ENCODE data around the gene MAP2K5. TPM values are rescaled to one million over a fixed set of nuclear protein-coding genes. Genes with fewer than 3 reads are reported as not detected.

Gene MAP2K5
- total RNA-seq, 1 experiment from 2014 or later, result 22.2 TPM

GRCh38 chr15:67700023-67700422, 157.5 kb downstream of the MAP2K5 start:
- Mint-ChIP-seq H3K27ac (ENCODE audit: unreplicated experiment) (no peak overlapping the region), H3K27me3 (ENCODE audit: unreplicated experiment) (no peaks in the 10 kb centered on the region), H3K4me1 (ENCODE audit: low read depth, unreplicated experiment) (no peaks in the 10 kb centered on the region), H3K4me3 (ENCODE audit: low read depth, unreplicated experiment) (no peak overlapping the region), H3K36me3 (ENCODE audit: insufficient read depth, unreplicated experiment) (no peaks in the 10 kb centered on the region), H3K9me3 (ENCODE audit: low read depth, unreplicated experiment) (no peaks in the 10 kb centered on the region)
- no TSS peak for BruUV-seq (replicated peaks)
- no peak for DNase-seq
- CTCF ChIA-PET, result no interaction called here
- intact Hi-C loops (cut with micrococcal nuclease; ENCODE audit: unreplicated experiment), result no loop called here
- TF ChIP-seq CTCF (IDR thresholded peaks at IDR 0.05; ENCODE audit: unreplicated experiment), result no peak

GRCh38 chr15:67701669-67702068, 159.2 kb downstream of the MAP2K5 start:
- no peaks in the 10 kb centered on the region for H3K36me3 Mint-ChIP-seq (ENCODE audit: insufficient read depth, unreplicated experiment)
- DNase-seq, result no peak
- no peak overlapping the region for H3K4me3 Mint-ChIP-seq (ENCODE audit: low read depth, unreplicated experiment)
- TF ChIP-seq CTCF (IDR thresholded peaks at IDR 0.05; ENCODE audit: unreplicated experiment), result no peak
- H3K4me1 Mint-ChIP-seq (ENCODE audit: low read depth, unreplicated experiment), result no peaks in the 10 kb centered on the region
- BruUV-seq (replicated peaks), result no TSS peak
- no peaks in the 10 kb centered on the region for H3K9me3 Mint-ChIP-seq (ENCODE audit: low read depth, unreplicated experiment)
- H3K27me3 Mint-ChIP-seq (ENCODE audit: unreplicated experiment), result no peaks in the 10 kb centered on the region
- no peak overlapping the region for H3K27ac Mint-ChIP-seq (ENCODE audit: unreplicated experiment)
- intact Hi-C loops (cut with micrococcal nuclease; ENCODE audit: unreplicated experiment), result no loop called here
- CTCF ChIA-PET, result no interaction called here

GRCh38 chr15:67707520-67708283, 165.2 kb downstream of the MAP2K5 start:
- CTCF ChIA-PET, result no interaction called here
- H3K27ac Mint-ChIP-seq (ENCODE audit: unreplicated experiment), result no peak overlapping the region
- no peaks in the 10 kb centered on the region for H3K4me1 Mint-ChIP-seq (ENCODE audit: low read depth, unreplicated experiment)
- H3K27me3 Mint-ChIP-seq (ENCODE audit: unreplicated experiment), result no peaks in the 10 kb centered on the region
- intact Hi-C loops (cut with micrococcal nuclease; ENCODE audit: unreplicated experiment), result no loop called here
- TF ChIP-seq CTCF (IDR thresholded peaks at IDR 0.05; ENCODE audit: unreplicated experiment), result no peak
- DNase-seq, result no peak
- BruUV-seq (replicated peaks), result no TSS peak
- no peaks in the 10 kb centered on the region for H3K9me3 Mint-ChIP-seq (ENCODE audit: low read depth, unreplicated experiment)
- no peak overlapping the region for H3K4me3 Mint-ChIP-seq (ENCODE audit: low read depth, unreplicated experiment)
- H3K36me3 Mint-ChIP-seq (ENCODE audit: insufficient read depth, unreplicated experiment), result no peaks in the 10 kb centered on the region

- H3K27ac Mint-ChIP-seq (ENCODE audit: unreplicated experiment), result no peak overlapping the region
- H3K4me1 Mint-ChIP-seq (ENCODE audit: low read depth, unreplicated experiment), result no peaks in the 10 kb centered on the region
- no TSS peak for BruUV-seq (replicated peaks)
- no peaks in the 10 kb centered on the region for H3K9me3 Mint-ChIP-seq (ENCODE audit: low read depth, unreplicated experiment)
- H3K27me3 Mint-ChIP-seq (ENCODE audit: unreplicated experiment), result no peaks in the 10 kb centered on the region
- H3K36me3 Mint-ChIP-seq (ENCODE audit: insufficient read depth, unreplicated experiment), result no peaks in the 10 kb centered on the region
- intact Hi-C loops (cut with micrococcal nuclease; ENCODE audit: unreplicated experiment), result no loop called here
- TF ChIP-seq CTCF (IDR thresholded peaks at IDR 0.05; ENCODE audit: unreplicated experiment), result no peak
- CTCF ChIA-PET, result no interaction called here
- DNase-seq, result no peak
- no peak overlapping the region for H3K4me3 Mint-ChIP-seq (ENCODE audit: low read depth, unreplicated experiment)
Observed at GRCh38 chr15:67708500-67708899, 166.0 kb downstream of the MAP2K5 start.

All from Calu3 (cell line).